ENCODE data around the gene TBPL2. TPM values are rescaled to one million over a fixed set of nuclear protein-coding genes. Genes with fewer than 3 reads are reported as not detected.

TBPL2 gene
- total RNA-seq, 1 donor from 2014 or later = not detected

GRCh38 chr14:55372423-55372822, 68.0 kb downstream of the TBPL2 start:
- Mint-ChIP-seq H3K27me3 (ENCODE audit: low read depth) (no peaks in the 10 kb centered on the region), H3K27ac (peak overlapping the region; percentile 13), H3K4me1 (ENCODE audit: low read depth) (peaks cover 25% of the 10 kb centered on the region), H3K36me3 (ENCODE audit: low read depth) (peaks cover 50% of the 10 kb centered on the region), H3K4me3 (ENCODE audit: low read depth) (no peak overlapping the region), H3K9me3 (no peaks in the 10 kb centered on the region)
- no peak for DNase-seq (ENCODE audit: low spot score)
- intact Hi-C loops (cut with micrococcal nuclease) = loop anchor here (5.0 kb wide), 2 partner anchors 40 to 160 kb away; partner anchors contain the start of gene ATG14

GRCh38 chr14:55370883-55371455, 69.4 kb downstream of the TBPL2 start:
- Mint-ChIP-seq H3K27ac (peak overlapping the region; percentile 28), H3K9me3 (no peaks in the 10 kb centered on the region), H3K4me1 (ENCODE audit: low read depth) (peaks cover 25% of the 10 kb centered on the region), H3K4me3 (ENCODE audit: low read depth) (no peak overlapping the region), H3K36me3 (ENCODE audit: low read depth) (peaks cover 46% of the 10 kb centered on the region), H3K27me3 (ENCODE audit: low read depth) (no peaks in the 10 kb centered on the region)
- no peak for DNase-seq (ENCODE audit: low spot score)
- intact Hi-C loops (cut with micrococcal nuclease) = loop anchor here (5.0 kb wide), 2 partner anchors 41 to 159 kb away; partner anchors contain the start of gene ATG14

- Mint-ChIP-seq H3K9me3 (no peaks in the 10 kb centered on the region), H3K36me3 (ENCODE audit: low read depth) (peaks cover 54% of the 10 kb centered on the region)
- intact Hi-C loops (cut with micrococcal nuclease) = no loop called here
These were observed 74.1 kb downstream of the TBPL2 start for GRCh38 chr14:55366271-55366670.

More at GRCh38 chr14:55366271-55366670, 74.1 kb downstream of the TBPL2 start:
- no peaks in the 10 kb centered on the region for H3K27me3 Mint-ChIP-seq (ENCODE audit: low read depth)
- no peak for DNase-seq (ENCODE audit: low spot score)
- H3K4me3 Mint-ChIP-seq (ENCODE audit: low read depth) = no peak overlapping the region
- no peak overlapping the region for H3K27ac Mint-ChIP-seq
- peaks cover 8% of the 10 kb centered on the region for H3K4me1 Mint-ChIP-seq (ENCODE audit: low read depth)

Other genes starting within 250 kb of the TBPL2 start
- gene DLGAP5, start 249.0 kb downstream of the TBPL2 start, total RNA-seq = 41.9 and 46.0 TPM in 2 replicates
- gene FBXO34, start 169.2 kb downstream of the TBPL2 start, total RNA-seq = 19.7 and 23.0 TPM in 2 replicates
- gene ATG14, start 28.8 kb downstream of the TBPL2 start, total RNA-seq = 4.3 and 4.6 TPM in 2 replicates
- 135 and 137 TPM in 2 replicates for gene KTN1, start 139.6 kb upstream of the TBPL2 start, total RNA-seq

All from activated T-helper 2 cell treated with anti-CD3 and anti-CD28 coated beads, Interferon-gamma antibody, Interleukin-2, Interleukin-4, amounts not matched to agents 10 μg/mL and 5 μg/mL and 100 μg/mL, durations not matched to agents 14 hours and 24 hours and 36 hours (primary cell).